Measurements from ENCODE around the gene GATD1. TPM values are rescaled to one million over a fixed set of nuclear protein-coding genes. Genes with fewer than 3 reads are reported as not detected.

GATD1 gene
- total RNA-seq, 2 donors from 2014 or later, result 36.7 to 44.3 TPM

DNA sequence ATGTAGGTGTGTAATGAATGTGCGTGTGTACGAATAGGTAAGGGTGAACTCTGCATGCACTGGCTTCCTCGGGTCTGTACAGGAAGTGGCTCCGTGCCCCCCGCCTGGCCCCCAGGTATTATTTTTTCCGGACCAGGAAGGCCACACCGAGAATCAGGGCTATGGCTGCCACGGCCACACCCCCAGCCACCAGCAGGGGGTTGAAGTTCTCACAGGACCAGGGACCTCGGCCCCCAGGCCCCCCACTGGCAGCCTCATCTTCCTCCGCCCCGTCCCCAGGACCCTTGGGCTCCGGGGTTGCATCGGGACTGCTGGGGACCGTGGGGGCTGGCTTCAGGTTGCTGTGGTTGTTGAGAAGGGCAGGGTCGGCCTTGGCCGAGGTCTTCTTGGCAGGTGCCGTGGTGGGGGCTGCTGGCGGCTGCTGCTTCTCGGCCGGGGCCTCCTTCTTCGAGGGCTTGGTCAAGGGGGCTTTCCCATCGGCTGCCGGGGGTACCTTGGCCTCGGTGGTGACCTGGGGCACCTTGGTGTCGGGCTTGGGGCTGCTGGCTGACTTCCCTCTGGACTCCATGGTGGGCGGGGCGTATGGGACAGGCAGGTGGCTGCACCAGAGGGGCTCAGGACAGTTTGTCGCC is 10.8 kb upstream of the GATD1 start:
- H3K36me3 Mint-ChIP-seq (ENCODE audit: low read depth), result no peaks in the 10 kb centered on the region
- H3K27ac Mint-ChIP-seq, result no peak overlapping the region
- no peaks in the 10 kb centered on the region for H3K27me3 Mint-ChIP-seq
- no peak for ATAC-seq
- H3K4me1 Mint-ChIP-seq, result peaks cover 4% of the 10 kb centered on the region
- no peak for DNase-seq
- H3K4me3 Mint-ChIP-seq, result no peak overlapping the region
- no peaks in the 10 kb centered on the region for H3K9me3 ChIP-seq (ENCODE audit: control insufficient read depth, low read length, poor library complexity, severe bottlenecking)

GRCh38 chr11:787084-787675 is 9.9 kb upstream of the GATD1 start:
- Mint-ChIP-seq H3K4me1 (peaks cover 4% of the 10 kb centered on the region), H3K27me3 (no peaks in the 10 kb centered on the region), H3K27ac (no peak overlapping the region), H3K4me3 (no peak overlapping the region), H3K36me3 (ENCODE audit: low read depth) (no peaks in the 10 kb centered on the region)
- ATAC-seq (no peak), DNase-seq (no peak)
- H3K9me3 ChIP-seq (ENCODE audit: control insufficient read depth, low read length, poor library complexity, severe bottlenecking), result no peaks in the 10 kb centered on the region

GRCh38 chr11:786235-787083 is 9.2 kb upstream of the GATD1 start:
- Mint-ChIP-seq H3K36me3 (ENCODE audit: low read depth) (no peaks in the 10 kb centered on the region), H3K27ac (no peak overlapping the region), H3K4me3 (no peak overlapping the region)

GRCh38 chr11:783581-784015 is 6.3 kb upstream of the GATD1 start:
- ATAC-seq (peak; percentile 71), DNase-seq (no peak)
- no peaks in the 10 kb centered on the region for H3K27me3 Mint-ChIP-seq
- H3K27ac Mint-ChIP-seq, result peak overlapping the region; percentile 56
- H3K9me3 ChIP-seq (ENCODE audit: control insufficient read depth, low read length, poor library complexity, severe bottlenecking), result no peaks in the 10 kb centered on the region
- H3K4me3 Mint-ChIP-seq, result no peak overlapping the region
- no peaks in the 10 kb centered on the region for H3K36me3 Mint-ChIP-seq (ENCODE audit: low read depth)
- peaks cover 4% of the 10 kb centered on the region for H3K4me1 Mint-ChIP-seq

More at GRCh38 chr11:786235-787083, 9.2 kb upstream of the GATD1 start:
- H3K9me3 ChIP-seq (ENCODE audit: control insufficient read depth, low read length, poor library complexity, severe bottlenecking), result no peaks in the 10 kb centered on the region
- peaks cover 4% of the 10 kb centered on the region for H3K4me1 Mint-ChIP-seq
- ATAC-seq, result no peak
- no peaks in the 10 kb centered on the region for H3K27me3 Mint-ChIP-seq
- DNase-seq, result no peak

DNA sequence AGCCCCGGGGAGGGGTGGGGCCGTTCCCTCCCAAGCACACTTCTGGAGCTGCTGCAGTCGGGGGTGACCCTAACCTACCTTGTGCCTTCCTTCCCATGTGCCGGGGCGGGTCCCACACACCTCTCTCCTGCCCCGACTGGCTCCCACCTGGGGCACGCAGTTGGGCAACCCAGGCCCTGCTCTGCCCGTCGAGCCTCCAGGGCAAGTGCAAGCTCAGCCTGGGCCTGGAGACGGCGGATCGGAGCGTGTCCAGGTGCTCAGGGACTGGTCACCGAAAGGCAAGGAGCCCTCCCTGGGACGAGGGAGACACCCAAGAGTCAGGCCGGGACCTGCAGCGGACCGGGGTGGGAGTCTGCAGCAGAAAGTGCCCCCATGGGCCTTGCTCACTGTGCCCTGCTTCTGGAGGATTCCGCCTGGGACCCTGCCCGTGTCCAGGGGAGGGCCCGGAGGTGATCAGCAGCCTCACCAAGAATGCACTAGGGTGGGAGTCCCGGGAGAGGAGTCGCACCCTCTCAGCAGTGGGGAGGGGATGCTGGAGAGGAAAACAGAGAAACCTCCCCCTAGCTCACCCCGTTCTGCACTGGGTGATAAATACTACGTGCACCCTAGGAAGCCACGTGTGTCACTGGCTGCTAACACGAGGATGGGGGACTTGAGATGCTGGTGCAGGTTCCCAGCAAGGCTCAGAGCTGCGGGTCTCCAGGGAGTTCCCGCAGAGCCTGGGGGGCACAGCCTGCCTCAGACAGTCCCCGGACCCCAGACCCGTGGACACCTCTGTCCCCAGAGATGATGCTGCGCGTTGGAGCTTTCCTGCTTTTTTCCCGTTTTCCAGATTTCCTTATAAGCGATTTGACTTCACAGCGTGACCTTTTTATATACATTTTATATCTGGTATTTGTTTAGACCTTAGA is 5.2 kb upstream of the GATD1 start:
- H3K27ac Mint-ChIP-seq, result no peak overlapping the region
- no peak overlapping the region for H3K4me3 Mint-ChIP-seq
- no peaks in the 10 kb centered on the region for H3K9me3 ChIP-seq (ENCODE audit: control insufficient read depth, low read length, poor library complexity, severe bottlenecking)
- no peaks in the 10 kb centered on the region for H3K27me3 Mint-ChIP-seq
- DNase-seq, result no peak
- ATAC-seq, result no peak
- H3K4me1 Mint-ChIP-seq, result peaks cover 4% of the 10 kb centered on the region
- no peaks in the 10 kb centered on the region for H3K36me3 Mint-ChIP-seq (ENCODE audit: low read depth)

- Mint-ChIP-seq H3K36me3 (ENCODE audit: low read depth) (no peaks in the 10 kb centered on the region), H3K27me3 (no peaks in the 10 kb centered on the region), H3K4me3 (peak overlapping the region; percentile 53), H3K4me1 (peaks cover 6% of the 10 kb centered on the region), H3K27ac (no peak overlapping the region)
- ATAC-seq (no peak), DNase-seq (no peak)
- H3K9me3 ChIP-seq (ENCODE audit: control insufficient read depth, low read length, poor library complexity, severe bottlenecking), result no peaks in the 10 kb centered on the region
Measured at GRCh38 chr11:779955-780532, 2.8 kb upstream of the GATD1 start.

- H3K36me3 Mint-ChIP-seq (ENCODE audit: low read depth), result no peaks in the 10 kb centered on the region
- no peaks in the 10 kb centered on the region for H3K27me3 Mint-ChIP-seq
- peak overlapping the region; percentile 53 for H3K4me3 Mint-ChIP-seq
- peak in 1 of 3 donors; percentile 8 for DNase-seq
- no peak overlapping the region for H3K27ac Mint-ChIP-seq
- no peaks in the 10 kb centered on the region for H3K9me3 ChIP-seq (ENCODE audit: control insufficient read depth, low read length, poor library complexity, severe bottlenecking)
- ATAC-seq, result no peak
- H3K4me1 Mint-ChIP-seq, result peaks cover 7% of the 10 kb centered on the region
Measured at GRCh38 chr11:778976-779954, 2.0 kb upstream of the GATD1 start.

- ATAC-seq (peak; percentile 55), DNase-seq (no peak)
- no peaks in the 10 kb centered on the region for H3K27me3 Mint-ChIP-seq
- no peaks in the 10 kb centered on the region for H3K36me3 Mint-ChIP-seq (ENCODE audit: low read depth)
- H3K27ac Mint-ChIP-seq, result peak overlapping the region; percentile 32
- H3K4me3 Mint-ChIP-seq, result peak overlapping the region; percentile 85
- no peaks in the 10 kb centered on the region for H3K9me3 ChIP-seq (ENCODE audit: control insufficient read depth, low read length, poor library complexity, severe bottlenecking)
- peaks cover 8% of the 10 kb centered on the region for H3K4me1 Mint-ChIP-seq
Measured at GRCh38 chr11:776561-777287, 563 bp downstream of the GATD1 start.

- no peaks in the 10 kb centered on the region for H3K27me3 Mint-ChIP-seq
Measured at GRCh38 chr11:776263-776560, 1.1 kb downstream of the GATD1 start.

GRCh38 chr11:774873-775592 is 2.3 kb downstream of the GATD1 start:
- H3K9me3 ChIP-seq (ENCODE audit: control insufficient read depth, low read length, poor library complexity, severe bottlenecking), result no peaks in the 10 kb centered on the region
- no peaks in the 10 kb centered on the region for H3K27me3 Mint-ChIP-seq
- H3K36me3 Mint-ChIP-seq (ENCODE audit: low read depth), result no peaks in the 10 kb centered on the region
- DNase-seq (no peak), ATAC-seq (no peak)
- peak overlapping the region; percentile 63 for H3K4me3 Mint-ChIP-seq
- H3K27ac Mint-ChIP-seq, result peak overlapping the region; percentile 24
- peaks cover 8% of the 10 kb centered on the region for H3K4me1 Mint-ChIP-seq

More at GRCh38 chr11:776263-776560, 1.1 kb downstream of the GATD1 start:
- no peak for DNase-seq
- H3K9me3 ChIP-seq (ENCODE audit: control insufficient read depth, low read length, poor library complexity, severe bottlenecking), result no peaks in the 10 kb centered on the region
- Mint-ChIP-seq H3K4me3 (peak overlapping the region; percentile 85), H3K36me3 (ENCODE audit: low read depth) (no peaks in the 10 kb centered on the region), H3K27ac (peak overlapping the region; percentile 32), H3K4me1 (peaks cover 8% of the 10 kb centered on the region)
- no peak for ATAC-seq

- H3K9me3 ChIP-seq (ENCODE audit: control insufficient read depth, low read length, poor library complexity, severe bottlenecking), result no peaks in the 10 kb centered on the region
- Mint-ChIP-seq H3K36me3 (ENCODE audit: low read depth) (no peaks in the 10 kb centered on the region), H3K4me1 (peaks cover 8% of the 10 kb centered on the region), H3K27me3 (no peaks in the 10 kb centered on the region), H3K27ac (no peak overlapping the region), H3K4me3 (no peak overlapping the region)
- ATAC-seq (no peak), DNase-seq (no peak)
Measured at GRCh38 chr11:773830-774229, 3.5 kb downstream of the GATD1 start.
